ENCODE results near the gene ZMYM4.

ZMYM4 gene

DNA sequence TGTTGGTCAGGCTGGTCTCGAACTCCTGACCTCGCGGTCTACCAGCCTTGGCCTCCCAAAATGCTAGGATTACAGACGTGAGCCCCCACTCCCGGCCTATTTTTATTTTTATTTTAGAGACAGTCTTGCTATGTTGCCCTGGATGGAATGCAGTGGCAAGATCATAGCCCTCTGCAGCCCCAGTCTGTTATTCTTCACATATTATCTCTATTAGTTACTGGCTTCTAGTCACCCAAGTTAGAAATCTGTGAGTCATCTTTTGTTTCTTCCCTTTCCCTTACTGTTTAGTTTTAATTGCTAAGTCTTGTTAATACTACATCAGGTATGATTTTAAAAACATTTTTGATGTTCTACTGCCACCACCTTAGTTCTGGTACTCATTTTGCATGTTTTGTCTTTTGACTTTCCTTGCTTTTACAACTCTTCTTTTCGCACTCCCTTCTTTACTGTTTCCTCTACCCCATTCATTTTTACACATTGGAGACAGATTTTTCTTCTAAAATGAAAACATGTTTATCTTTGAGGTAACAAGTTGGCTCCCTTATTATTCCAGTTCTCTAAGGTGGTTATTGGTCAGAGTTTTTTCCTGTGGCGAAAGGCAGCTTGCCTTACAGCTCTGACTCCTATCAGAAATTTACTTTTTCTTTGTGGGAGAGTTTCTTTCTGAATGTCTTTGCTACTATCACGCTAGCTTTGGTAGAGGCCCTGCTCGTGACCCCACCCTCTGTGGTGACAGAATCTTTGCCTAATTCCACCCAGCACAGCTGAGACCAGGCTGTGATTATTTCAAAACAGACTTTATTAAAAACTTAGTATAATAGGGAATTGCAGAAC is 19.5 kb downstream of the ZMYM4 start:
- Mint-ChIP-seq H3K4me1 (no peaks in the 10 kb centered on the region), H3K27ac (peak overlapping the region; percentile 20)

DNA sequence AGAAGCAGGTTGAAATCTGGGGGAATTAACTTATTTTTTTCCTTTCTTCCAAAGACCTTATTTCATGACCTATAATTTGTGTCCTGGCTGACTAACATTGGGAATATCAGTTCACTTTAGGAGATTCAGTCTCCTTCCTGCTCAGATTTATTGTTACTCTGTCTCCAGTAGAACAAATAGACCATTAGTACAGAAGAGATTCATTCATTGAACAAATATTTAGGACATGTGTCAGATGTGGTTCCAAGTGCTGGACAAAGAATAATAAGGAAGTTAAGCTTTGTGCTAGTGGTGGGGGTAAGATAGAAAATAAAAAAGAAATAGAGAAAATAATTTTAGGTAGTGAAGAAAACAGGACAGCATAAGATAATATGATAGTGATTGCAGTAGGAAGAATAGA is 20.3 kb downstream of the ZMYM4 start:
- Mint-ChIP-seq H3K4me3 (no peak overlapping the region), H3K27me3 (ENCODE audit: low read depth, poor library complexity) (no peaks in the 10 kb centered on the region), H3K4me1 (no peaks in the 10 kb centered on the region), H3K36me3 (ENCODE audit: low read depth) (peaks cover 65% of the 10 kb centered on the region), H3K9me3 (peaks cover 16% of the 10 kb centered on the region), H3K27ac (peak overlapping the region; percentile 2)
- DNase-seq = no peak
- TF ChIP-seq, protein P1, sequence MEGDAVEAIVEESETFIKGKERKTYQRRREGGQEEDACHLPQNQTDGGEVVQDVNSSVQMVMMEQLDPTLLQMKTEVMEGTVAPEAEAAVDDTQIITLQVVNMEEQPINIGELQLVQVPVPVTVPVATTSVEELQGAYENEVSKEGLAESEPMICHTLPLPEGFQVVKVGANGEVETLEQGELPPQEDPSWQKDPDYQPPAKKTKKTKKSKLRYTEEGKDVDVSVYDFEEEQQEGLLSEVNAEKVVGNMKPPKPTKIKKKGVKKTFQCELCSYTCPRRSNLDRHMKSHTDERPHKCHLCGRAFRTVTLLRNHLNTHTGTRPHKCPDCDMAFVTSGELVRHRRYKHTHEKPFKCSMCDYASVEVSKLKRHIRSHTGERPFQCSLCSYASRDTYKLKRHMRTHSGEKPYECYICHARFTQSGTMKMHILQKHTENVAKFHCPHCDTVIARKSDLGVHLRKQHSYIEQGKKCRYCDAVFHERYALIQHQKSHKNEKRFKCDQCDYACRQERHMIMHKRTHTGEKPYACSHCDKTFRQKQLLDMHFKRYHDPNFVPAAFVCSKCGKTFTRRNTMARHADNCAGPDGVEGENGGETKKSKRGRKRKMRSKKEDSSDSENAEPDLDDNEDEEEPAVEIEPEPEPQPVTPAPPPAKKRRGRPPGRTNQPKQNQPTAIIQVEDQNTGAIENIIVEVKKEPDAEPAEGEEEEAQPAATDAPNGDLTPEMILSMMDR (IDR thresholded peaks at IDR 0.05) = no peak

More for the DNA sequence above, 19.5 kb downstream of the ZMYM4 start:
- DNase-seq = no peak
- TF ChIP-seq, protein P1 (IDR thresholded peaks at IDR 0.05) = no peak
- H3K27me3 Mint-ChIP-seq (ENCODE audit: low read depth, poor library complexity) = no peaks in the 10 kb centered on the region
- no peak overlapping the region for H3K4me3 Mint-ChIP-seq
- peaks cover 24% of the 10 kb centered on the region for H3K9me3 Mint-ChIP-seq
- peaks cover 65% of the 10 kb centered on the region for H3K36me3 Mint-ChIP-seq (ENCODE audit: low read depth)

DNA sequence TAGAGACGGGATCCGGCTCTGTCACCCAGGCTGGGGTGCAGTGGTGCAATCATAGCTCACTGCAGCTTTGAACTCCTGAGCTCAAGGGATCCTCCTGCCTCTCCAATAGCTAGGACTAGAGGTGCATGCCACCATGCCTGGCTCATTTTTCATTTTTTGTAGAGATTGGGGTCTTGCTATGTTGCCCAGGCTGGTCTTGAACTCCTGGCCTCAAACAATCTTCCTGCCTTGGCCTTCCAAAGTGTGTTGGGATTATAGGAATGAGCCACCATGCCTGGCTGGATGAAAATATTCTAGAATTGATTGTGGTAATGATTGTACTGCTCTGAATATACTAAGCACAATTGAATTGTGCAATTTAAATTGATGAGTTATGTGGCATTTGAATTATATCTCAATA is 21.9 kb downstream of the ZMYM4 start:
- Mint-ChIP-seq H3K27ac (no peak overlapping the region), H3K4me1 (no peaks in the 10 kb centered on the region), H3K9me3 (no peaks in the 10 kb centered on the region), H3K36me3 (ENCODE audit: low read depth) (peaks cover 59% of the 10 kb centered on the region), H3K27me3 (ENCODE audit: low read depth, poor library complexity) (no peaks in the 10 kb centered on the region), H3K4me3 (no peak overlapping the region)
- no peak for DNase-seq
- TF ChIP-seq, protein P1 (IDR thresholded peaks at IDR 0.05) = no peak

DNA sequence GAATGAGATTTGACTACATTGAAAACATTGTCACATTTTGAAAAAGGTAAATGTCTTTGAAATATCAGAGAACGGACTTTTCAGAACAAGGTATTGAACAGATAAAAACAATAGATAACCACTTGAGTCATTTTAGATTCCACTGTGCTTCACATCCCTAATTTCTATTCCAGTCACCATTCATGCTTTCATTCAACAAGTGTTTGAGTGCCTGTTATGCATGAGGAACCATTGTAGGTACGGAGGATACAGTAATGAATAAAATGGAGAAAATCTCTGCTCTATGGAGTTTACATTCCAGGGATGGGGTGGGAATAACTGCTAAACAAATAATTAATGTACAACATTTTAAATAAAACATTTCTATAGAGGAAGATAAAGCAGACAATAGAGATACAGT is 26.3 kb downstream of the ZMYM4 start:
- no peaks in the 10 kb centered on the region for H3K9me3 Mint-ChIP-seq
- no peak for DNase-seq
- H3K4me1 Mint-ChIP-seq = peaks cover 13% of the 10 kb centered on the region
- no peak overlapping the region for H3K4me3 Mint-ChIP-seq
- H3K27ac Mint-ChIP-seq = no peak overlapping the region
- TF ChIP-seq, protein P1 (IDR thresholded peaks at IDR 0.05) = no peak
- no peaks in the 10 kb centered on the region for H3K27me3 Mint-ChIP-seq (ENCODE audit: low read depth, poor library complexity)
- H3K36me3 Mint-ChIP-seq (ENCODE audit: low read depth) = peaks cover 73% of the 10 kb centered on the region

DNA sequence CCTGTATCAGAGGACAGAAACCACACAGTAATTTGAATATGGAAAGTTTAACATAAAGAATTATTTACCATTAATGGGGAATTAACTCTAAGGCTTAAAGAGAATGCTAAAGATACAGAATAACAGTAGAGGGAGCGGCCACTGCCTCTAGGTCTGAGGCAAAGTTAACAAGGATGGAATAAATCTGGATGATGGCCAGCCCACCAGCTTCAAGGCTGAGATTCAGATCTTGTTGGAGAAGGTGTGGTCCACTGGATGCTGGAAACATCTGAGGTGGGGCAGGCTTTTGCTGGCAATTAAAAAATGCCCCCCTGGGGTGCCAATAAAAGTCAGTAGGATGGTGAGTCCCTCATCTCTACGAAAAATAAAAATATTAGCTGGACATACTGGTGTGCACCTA is 29.4 kb downstream of the ZMYM4 start:
- Mint-ChIP-seq H3K36me3 (ENCODE audit: low read depth) (peaks cover 71% of the 10 kb centered on the region), H3K9me3 (no peaks in the 10 kb centered on the region)

More for the DNA sequence above, 29.4 kb downstream of the ZMYM4 start:
- no peak overlapping the region for H3K4me3 Mint-ChIP-seq
- H3K27me3 Mint-ChIP-seq (ENCODE audit: low read depth, poor library complexity) = no peaks in the 10 kb centered on the region
- H3K4me1 Mint-ChIP-seq = peaks cover 13% of the 10 kb centered on the region
- TF ChIP-seq, protein P1 (IDR thresholded peaks at IDR 0.05) = no peak
- no peak for DNase-seq
- H3K27ac Mint-ChIP-seq = peak overlapping the region; percentile 79
